Cardiac fibroblast (primary cell): ENCODE results near the gene IRF2BP1.

Experiments used
- DNase-seq, 2 donors: peaks; one replicate each; pipeline versions ENCODE4 v3.0.0 to v3.0.0-alpha.2; 2010; ENCODE audit warnings: low read depth in 2 of 2
- H3K4me3 ChIP-seq, 2 donors: replicated peaks in 1 of 2; 1 replicate in 1 of 2; 2 replicates in 1 of 2; pipeline ENCODE4 v1.5.1; 2011; ENCODE audit warnings: low read depth in 2 of 2, low read length in 2 of 2, mild to moderate bottlenecking in 2 of 2, moderate library complexity in 1 of 2
- TF ChIP-seq, protein P1 (sequence below): IDR thresholded peaks from one replicate; pipeline ENCODE4 v1.5.1; 2011; ENCODE audit warnings: low read depth, mild to moderate bottlenecking, low read length, inconsistent platforms

IRF2BP1 gene

DNA sequence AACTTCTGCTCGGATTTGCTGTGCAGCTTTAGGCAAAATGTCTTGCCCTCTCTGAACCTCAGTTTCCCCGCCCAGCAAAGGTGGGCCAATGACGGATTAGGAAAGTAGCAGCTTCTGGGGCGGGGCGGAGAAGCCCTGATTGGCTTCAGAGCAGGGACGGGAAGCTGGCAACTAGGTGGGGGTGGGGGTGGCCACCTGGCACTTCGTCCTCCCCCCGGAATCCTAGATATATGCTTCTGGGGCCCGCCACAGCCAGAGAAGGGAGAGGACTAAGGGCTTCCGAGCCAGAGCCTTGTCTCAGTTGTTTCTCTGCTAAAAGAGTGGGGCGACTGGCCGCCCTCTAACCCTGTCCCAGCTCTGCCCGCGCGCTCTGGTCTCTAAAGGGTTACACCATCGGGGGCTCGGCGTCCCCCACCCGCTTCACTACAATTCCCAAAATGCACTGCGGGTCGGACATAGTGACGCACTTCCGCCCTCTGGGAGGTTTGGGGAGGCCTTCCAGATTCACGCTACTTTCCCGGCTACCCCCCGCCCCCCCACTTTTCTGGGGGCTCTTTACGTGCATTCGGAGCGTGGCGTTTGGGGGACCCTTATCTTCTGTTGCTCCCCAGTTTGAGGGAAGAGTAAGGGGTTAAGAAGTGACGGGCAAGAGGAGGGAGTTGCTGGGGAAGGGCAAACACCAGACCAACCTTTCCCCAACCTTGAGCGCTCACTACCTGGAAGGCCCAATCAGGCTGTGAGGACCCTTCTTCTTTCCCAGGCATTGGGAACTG, 672 bp upstream of the IRF2BP1 start:
- peak; percentile 95 to 96 for DNase-seq
- TF ChIP-seq, protein P1, sequence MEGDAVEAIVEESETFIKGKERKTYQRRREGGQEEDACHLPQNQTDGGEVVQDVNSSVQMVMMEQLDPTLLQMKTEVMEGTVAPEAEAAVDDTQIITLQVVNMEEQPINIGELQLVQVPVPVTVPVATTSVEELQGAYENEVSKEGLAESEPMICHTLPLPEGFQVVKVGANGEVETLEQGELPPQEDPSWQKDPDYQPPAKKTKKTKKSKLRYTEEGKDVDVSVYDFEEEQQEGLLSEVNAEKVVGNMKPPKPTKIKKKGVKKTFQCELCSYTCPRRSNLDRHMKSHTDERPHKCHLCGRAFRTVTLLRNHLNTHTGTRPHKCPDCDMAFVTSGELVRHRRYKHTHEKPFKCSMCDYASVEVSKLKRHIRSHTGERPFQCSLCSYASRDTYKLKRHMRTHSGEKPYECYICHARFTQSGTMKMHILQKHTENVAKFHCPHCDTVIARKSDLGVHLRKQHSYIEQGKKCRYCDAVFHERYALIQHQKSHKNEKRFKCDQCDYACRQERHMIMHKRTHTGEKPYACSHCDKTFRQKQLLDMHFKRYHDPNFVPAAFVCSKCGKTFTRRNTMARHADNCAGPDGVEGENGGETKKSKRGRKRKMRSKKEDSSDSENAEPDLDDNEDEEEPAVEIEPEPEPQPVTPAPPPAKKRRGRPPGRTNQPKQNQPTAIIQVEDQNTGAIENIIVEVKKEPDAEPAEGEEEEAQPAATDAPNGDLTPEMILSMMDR = no peak
- H3K4me3 ChIP-seq = peak overlapping the region; percentile 58 to 73

DNA sequence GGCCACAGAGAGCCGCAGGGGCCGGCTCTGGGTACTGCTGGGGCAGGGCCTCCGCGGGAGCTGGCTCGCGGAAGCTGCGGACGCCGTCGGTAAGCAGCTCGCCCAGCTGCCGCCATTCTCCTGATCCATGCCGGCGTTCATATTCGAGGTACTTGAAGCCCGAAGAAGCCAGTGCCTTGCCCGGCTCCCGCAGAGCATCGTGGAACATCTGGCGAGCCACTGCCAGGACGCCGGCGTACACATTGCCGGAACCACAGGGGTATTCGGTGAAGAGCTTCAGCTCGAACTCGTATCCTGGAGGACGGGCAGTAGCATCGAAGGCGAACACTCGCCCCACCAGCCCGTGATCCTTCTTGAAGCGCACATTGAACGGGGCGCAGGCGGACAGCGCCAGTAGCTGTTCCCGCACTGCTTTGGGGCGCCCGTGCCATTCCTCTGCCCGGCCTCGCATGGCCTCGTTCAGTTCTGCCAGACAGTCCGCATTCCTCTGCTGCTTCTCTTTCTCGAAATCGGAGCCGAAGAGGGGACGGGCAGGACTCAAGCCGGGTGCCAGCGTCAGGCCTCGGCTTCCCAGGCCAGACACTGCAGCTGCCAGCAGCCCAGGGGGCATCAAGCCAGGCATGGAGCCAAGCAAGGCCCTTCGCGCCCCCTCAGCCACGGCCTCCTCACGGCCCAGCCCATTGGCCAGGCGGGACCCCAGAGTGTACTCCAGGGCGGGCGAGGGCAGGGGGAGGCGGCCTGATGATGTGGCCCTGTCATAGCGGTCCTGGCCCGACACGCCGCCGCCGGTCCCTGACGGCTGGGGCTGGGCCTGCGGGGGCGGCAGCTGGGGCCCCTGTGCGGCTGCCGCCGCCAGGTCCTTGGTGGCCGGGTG, 1.0 kb downstream of the IRF2BP1 start:
- H3K4me3 ChIP-seq = peak overlapping the region; percentile 58 to 73
- TF ChIP-seq, protein P1 = no peak
- no peak for DNase-seq

DNA sequence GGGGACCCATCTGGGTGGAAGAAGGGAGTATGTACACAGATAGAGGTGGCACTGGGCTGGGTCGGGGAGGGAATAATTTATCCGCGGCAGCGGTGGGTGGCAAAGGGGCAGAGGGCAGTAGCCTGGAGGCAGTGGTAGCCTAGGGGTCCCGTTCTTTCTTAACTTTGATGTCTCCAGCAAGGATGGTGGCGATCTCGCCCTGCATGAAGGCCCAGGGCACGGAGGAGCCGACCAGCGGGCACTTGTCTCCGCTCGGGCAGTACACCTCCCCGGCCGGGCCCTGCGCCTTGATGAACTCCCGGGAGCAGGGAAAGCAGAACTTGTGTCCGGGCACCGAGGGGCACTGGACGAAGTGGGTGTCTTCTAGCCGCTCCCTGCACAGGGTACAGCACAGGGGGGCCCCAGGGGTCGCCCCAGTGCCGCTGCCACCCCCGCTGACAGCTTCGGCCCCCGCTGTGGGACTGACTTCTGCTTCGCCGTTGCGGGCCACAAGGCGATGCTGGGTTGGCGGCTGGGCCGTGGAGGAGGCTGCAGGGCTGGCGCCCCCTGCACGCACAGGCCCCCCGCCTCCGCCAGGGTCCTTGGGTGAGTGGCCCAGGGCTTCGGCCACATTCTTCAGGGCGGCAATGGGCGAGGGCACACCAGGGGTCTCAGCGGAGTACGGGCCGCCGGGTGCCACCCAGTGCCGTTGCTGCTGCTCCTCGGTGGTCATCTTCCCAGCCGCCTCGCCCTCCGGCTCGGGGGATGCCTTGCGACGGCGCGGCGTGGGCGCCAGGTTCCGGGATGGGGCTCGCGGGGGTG, 1.9 kb downstream of the IRF2BP1 start:
- TF ChIP-seq, protein P1 = no peak
- no peak overlapping the region for H3K4me3 ChIP-seq
- DNase-seq = no peak

DNA sequence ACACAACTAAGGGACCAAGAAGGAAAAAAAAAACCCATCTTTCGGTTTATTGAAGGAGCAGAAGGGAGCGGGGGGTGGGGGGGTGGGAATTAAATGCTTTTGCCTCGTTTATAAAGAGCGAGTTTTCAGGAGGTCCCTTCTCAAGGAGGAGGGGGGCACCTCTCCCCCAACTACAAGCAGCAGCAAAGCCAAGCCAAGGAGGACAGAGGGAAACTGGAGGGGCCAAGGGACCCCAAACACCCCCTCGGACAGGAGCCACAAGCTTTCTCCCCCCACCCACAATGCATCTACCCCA, 2.4 kb downstream of the IRF2BP1 start:
- TF ChIP-seq, protein P1 = no peak
- no peak overlapping the region for H3K4me3 ChIP-seq

DNA sequence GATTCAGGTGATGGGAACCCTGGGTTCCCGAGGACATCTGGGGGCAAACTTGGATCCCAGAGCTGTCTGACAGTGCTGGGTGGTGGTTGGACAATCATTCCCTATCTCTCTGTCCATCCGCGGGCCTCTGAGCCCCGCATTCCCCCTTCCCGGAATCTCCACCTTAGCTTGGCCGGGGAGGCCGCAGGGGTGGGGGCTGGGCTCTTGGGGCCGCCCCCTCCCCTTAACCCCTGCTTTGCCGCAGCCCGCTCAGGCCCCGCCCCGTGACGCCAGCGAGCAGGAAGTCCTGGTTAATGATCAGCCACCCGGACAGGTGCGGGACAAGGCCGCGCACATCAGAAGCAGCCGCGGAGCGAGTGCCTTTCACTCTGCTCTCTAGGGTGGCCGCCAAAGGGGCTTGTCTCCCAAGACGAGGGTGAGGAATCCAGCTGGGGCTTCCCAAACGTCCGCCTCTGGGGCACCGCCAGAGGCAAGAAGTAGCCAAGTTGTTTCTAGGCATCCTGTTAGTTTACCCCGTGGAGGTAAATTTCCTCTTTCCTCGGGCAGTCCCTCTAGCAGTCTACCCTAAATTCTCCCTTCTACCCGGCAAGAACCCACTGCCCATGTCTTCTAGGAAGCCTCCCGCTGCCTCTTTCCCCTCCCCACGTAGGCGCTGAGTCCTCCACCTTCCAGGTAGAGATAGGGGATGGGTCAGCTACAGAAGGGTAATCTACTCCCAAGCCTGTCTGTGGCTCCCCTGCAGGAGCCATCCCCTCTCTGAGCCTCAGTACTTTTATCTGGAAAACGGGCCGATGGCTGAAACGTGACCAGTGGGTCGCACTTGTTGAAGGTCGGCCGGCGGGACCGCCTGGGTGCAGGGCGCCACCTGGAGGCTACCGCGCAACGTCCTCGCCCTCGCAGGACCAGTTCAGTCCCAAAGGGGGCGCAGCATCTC, 3.0 kb downstream of the IRF2BP1 start:
- peak overlapping the region; percentile 3 to 10 for H3K4me3 ChIP-seq
- DNase-seq = peak; percentile 91 to 93

More for the DNA sequence above, 2.4 kb downstream of the IRF2BP1 start:
- DNase-seq = no peak

More for the DNA sequence above, 3.0 kb downstream of the IRF2BP1 start:
- TF ChIP-seq, protein P1 = peak; percentile 100
